CD8-positive, alpha-beta memory T cell (primary cell): Measurements from ENCODE around the gene WDR44. TPM values are rescaled to one million over a fixed set of nuclear protein-coding genes. Genes with fewer than 3 reads are reported as not detected.
"Not testable (repeated sequence)": the region's sequence is repeated elsewhere in the genome, so short reads cannot be mapped to it uniquely, and the experiment has no call there.

ENCODE experiments used
- CTCF ChIA-PET: fragments of 350-600 bp; sonication (Branson Sonifier 250); formaldehyde crosslinking; loops from one replicate; lab custom pipeline; 2021; ENCODE audit warnings: antibody characterized with exemption; lab: Charles Lee
- POLR2A ChIA-PET: fragments of 350-600 bp; sonication (Branson Sonifier 250); formaldehyde crosslinking; loops from one replicate; lab custom pipeline; 2021; ENCODE audit warnings: antibody characterized with exemption; lab: Charles Lee
- DNase-seq, 5 donors: peaks; one replicate each; pipeline versions ENCODE4 v3.0.0 to v3.0.0-alpha.2; 2020 to 2022; ENCODE audit warnings: mixed read lengths in 1 of 5
- H3K27ac ChIP-seq: one replicate; pipeline ENCODE4 v1.7.0; 2013; ENCODE audit warnings: low read depth, mild to moderate bottlenecking, low read length, moderate library complexity
- H3K27me3 ChIP-seq: 2 replicates; pipeline ENCODE4 v1.7.0; 2013; ENCODE audit warnings: low read length, mild to moderate bottlenecking; ENCODE audit not compliant: insufficient read depth, poor library complexity, severe bottlenecking
- H3K36me3 ChIP-seq: 2 replicates; pipeline ENCODE4 v1.7.0; 2013; ENCODE audit warnings: mild to moderate bottlenecking, low read length, moderate library complexity; ENCODE audit not compliant: insufficient read depth
- H3K4me1 ChIP-seq: 2 replicates; pipeline ENCODE4 v1.7.0; 2013; ENCODE audit warnings: mild to moderate bottlenecking, low read length, moderate library complexity; ENCODE audit not compliant: insufficient read depth
- H3K4me3 ChIP-seq: 2 replicates; pipeline ENCODE4 v1.7.0; 2013; ENCODE audit warnings: mild to moderate bottlenecking, low read length
- H3K9me3 ChIP-seq: 2 replicates; pipeline ENCODE4 v1.7.0; 2013; ENCODE audit warnings: mild to moderate bottlenecking, low read length
- H3K27ac Mint-ChIP-seq, 8 donors: one replicate each; pipeline ENCODE4 v1.8.0; 2020 to 2021; ENCODE audit warnings: mixed read lengths in 8 of 8, mild to moderate bottlenecking in 6 of 8, inconsistent platforms in 3 of 8, moderate library complexity in 3 of 8
- H3K27me3 Mint-ChIP-seq, 2 donors: one replicate each; pipeline ENCODE4 v1.8.0; 2020 to 2021; ENCODE audit warnings: mixed read lengths in 2 of 2, mild to moderate bottlenecking in 1 of 2, moderate library complexity in 1 of 2
- H3K36me3 Mint-ChIP-seq, 3 donors: one replicate each; pipeline ENCODE4 v1.8.0; 2020 to 2021; ENCODE audit warnings: mixed read lengths in 3 of 3, inconsistent platforms in 1 of 3, mild to moderate bottlenecking in 1 of 3
- H3K4me1 Mint-ChIP-seq, 3 donors: one replicate each; pipeline ENCODE4 v1.8.0; 2020 to 2021; ENCODE audit warnings: mixed read lengths in 3 of 3, inconsistent platforms in 1 of 3, mild to moderate bottlenecking in 1 of 3
- H3K4me3 Mint-ChIP-seq, 7 donors: one replicate each; pipeline ENCODE4 v1.8.0; 2020 to 2021; ENCODE audit warnings: mixed read lengths in 7 of 7, mild to moderate bottlenecking in 6 of 7, moderate library complexity in 4 of 7, inconsistent platforms in 2 of 7
- H3K9me3 Mint-ChIP-seq, 5 donors: one replicate each; pipeline ENCODE4 v1.8.0; 2020 to 2022; ENCODE audit warnings: mixed read lengths in 5 of 5, mild to moderate bottlenecking in 3 of 5, moderate library complexity in 2 of 5, inconsistent platforms in 1 of 5
- polyA plus RNA-seq: library from polyadenylated mRNA; unstranded; fragments of 300-500 nt; fragmentation: Illumina TruSeq; gene quantifications from one replicate; pipeline ENCODE4 v1.2.3, GENCODE V29; 2021
- total RNA-seq, 2 experiments: library from RNA; stranded (reverse); gene quantifications; one replicate each; pipeline ENCODE4 v1.2.3, GENCODE V29; 2021

WDR44 gene
- total and polyA plus RNA-seq, 3 experiments from 2014 or later, result 9.3 to 12.4 (median 12.1) TPM

- Mint-ChIP-seq H3K4me1 (no peaks in the 10 kb centered on the region), H3K9me3 (peaks cover 0 to 5% (median 2%) of the 10 kb centered on the region in 5 donors), H3K27me3 (peaks cover 2 to 3% of the 10 kb centered on the region in 2 donors), H3K36me3 (no peaks in the 10 kb centered on the region), H3K27ac (no peak overlapping the region), H3K4me3 (no peak overlapping the region)
- no peaks in the 10 kb centered on the region for H3K27me3 ChIP-seq
- CTCF ChIA-PET, result interaction anchor here (1.0 kb wide), 1 partner anchor 71 kb away, joined by 3 read pairs; no protein-coding TSS in a partner anchor
- no peaks in the 10 kb centered on the region for H3K9me3 ChIP-seq
- H3K36me3 ChIP-seq, result no peaks in the 10 kb centered on the region
- no peak overlapping the region for H3K4me3 ChIP-seq
- no peaks in the 10 kb centered on the region for H3K4me1 ChIP-seq
- H3K27ac ChIP-seq, result no peak overlapping the region
- POLR2A ChIA-PET, result no interaction called here
- no peak for DNase-seq
These were observed 122.2 kb downstream of the WDR44 start for GRCh38 chrX:118468122-118468521.

GRCh38 chrX:118470721-118471347, 124.9 kb downstream of the WDR44 start:
- H3K9me3 ChIP-seq, H3K36me3 ChIP-seq, H3K9me3 Mint-ChIP-seq, H3K27me3 ChIP-seq, H3K27ac ChIP-seq, H3K4me1 ChIP-seq, CTCF ChIA-PET, POLR2A ChIA-PET, H3K27ac Mint-ChIP-seq, H3K27me3 Mint-ChIP-seq, H3K4me3 Mint-ChIP-seq, H3K4me1 Mint-ChIP-seq, H3K4me3 ChIP-seq, DNase-seq, H3K36me3 Mint-ChIP-seq: not testable (repeated sequence)

- no peaks in the 10 kb centered on the region for H3K9me3 ChIP-seq
- no peaks in the 10 kb centered on the region for H3K27me3 ChIP-seq
- H3K36me3 Mint-ChIP-seq, result no peaks in the 10 kb centered on the region
- no peaks in the 10 kb centered on the region for H3K4me1 Mint-ChIP-seq
- no peak for DNase-seq
- POLR2A ChIA-PET, result no interaction called here
- no peak overlapping the region for H3K27ac ChIP-seq
- H3K36me3 ChIP-seq, result no peaks in the 10 kb centered on the region
- H3K27ac Mint-ChIP-seq, result no peak overlapping the region
- no peaks in the 10 kb centered on the region for H3K4me1 ChIP-seq
- H3K27me3 Mint-ChIP-seq, result peaks cover 0 to 3% of the 10 kb centered on the region in 2 donors
- no peak overlapping the region for H3K4me3 ChIP-seq
- peaks cover 0 to 4% (median 2%) of the 10 kb centered on the region in 5 donors for H3K9me3 Mint-ChIP-seq
- no peak overlapping the region for H3K4me3 Mint-ChIP-seq
- CTCF ChIA-PET, result no interaction called here
These were observed 128.7 kb downstream of the WDR44 start for GRCh38 chrX:118474586-118474985.

- no peaks in the 10 kb centered on the region for H3K36me3 Mint-ChIP-seq
- H3K27ac Mint-ChIP-seq, result no peak overlapping the region
- H3K27me3 Mint-ChIP-seq, result peaks cover 0 to 3% of the 10 kb centered on the region in 2 donors
- H3K9me3 Mint-ChIP-seq, result peaks cover 0 to 4% (median 2%) of the 10 kb centered on the region in 5 donors
- H3K4me3 Mint-ChIP-seq, result no peak overlapping the region
- H3K27me3 ChIP-seq, result no peaks in the 10 kb centered on the region
- H3K9me3 ChIP-seq, result no peaks in the 10 kb centered on the region
- no peaks in the 10 kb centered on the region for H3K36me3 ChIP-seq
- no peaks in the 10 kb centered on the region for H3K4me1 Mint-ChIP-seq
- ChIA-PET CTCF (no interaction called here), POLR2A (no interaction called here)
- H3K27ac ChIP-seq, result no peak overlapping the region
- H3K4me3 ChIP-seq, result no peak overlapping the region
- DNase-seq, result no peak
- no peaks in the 10 kb centered on the region for H3K4me1 ChIP-seq
These were observed 130.0 kb downstream of the WDR44 start for GRCh38 chrX:118475903-118476302.

GRCh38 chrX:118480172-118480571, 134.3 kb downstream of the WDR44 start:
- ChIA-PET CTCF (no interaction called here), POLR2A (no interaction called here)
- H3K4me3 ChIP-seq, result no peak overlapping the region
- Mint-ChIP-seq H3K27me3 (peaks cover 0 to 3% of the 10 kb centered on the region in 2 donors), H3K27ac (no peak overlapping the region), H3K9me3 (no peaks in the 10 kb centered on the region), H3K4me1 (no peaks in the 10 kb centered on the region), H3K36me3 (no peaks in the 10 kb centered on the region), H3K4me3 (no peak overlapping the region)
- H3K27me3 ChIP-seq, result no peaks in the 10 kb centered on the region
- no peaks in the 10 kb centered on the region for H3K36me3 ChIP-seq
- no peak for DNase-seq
- H3K4me1 ChIP-seq, result no peaks in the 10 kb centered on the region
- H3K9me3 ChIP-seq, result no peaks in the 10 kb centered on the region
- no peak overlapping the region for H3K27ac ChIP-seq

GRCh38 chrX:118482384-118482783, 136.5 kb downstream of the WDR44 start:
- H3K9me3 Mint-ChIP-seq, H3K4me1 Mint-ChIP-seq, H3K27me3 Mint-ChIP-seq, H3K36me3 ChIP-seq, H3K27ac ChIP-seq, H3K27ac Mint-ChIP-seq, H3K27me3 ChIP-seq, DNase-seq, H3K4me1 ChIP-seq, H3K4me3 Mint-ChIP-seq, H3K4me3 ChIP-seq, POLR2A ChIA-PET, H3K9me3 ChIP-seq, H3K36me3 Mint-ChIP-seq: not testable (repeated sequence)
- CTCF ChIA-PET, result interaction anchor here (1.2 kb wide), 1 partner anchor 119 kb away, joined by 4 read pairs; no protein-coding TSS in a partner anchor

GRCh38 chrX:118484216-118484903, 138.5 kb downstream of the WDR44 start:
- H3K9me3 Mint-ChIP-seq, result no peaks in the 10 kb centered on the region
- Histone ChIP-seq H3K27me3 (no peaks in the 10 kb centered on the region), H3K27ac (no peak overlapping the region), H3K36me3 (no peaks in the 10 kb centered on the region), H3K4me1 (no peaks in the 10 kb centered on the region), H3K4me3 (no peak overlapping the region), H3K9me3 (no peaks in the 10 kb centered on the region)
- H3K4me3 Mint-ChIP-seq, result no peak overlapping the region
- no peak for DNase-seq
- no peak overlapping the region for H3K27ac Mint-ChIP-seq
- ChIA-PET CTCF (interaction anchor here (1.5 kb wide), 2 partner anchors 116 to 117 kb away, joined by 4 to 6 read pairs; no protein-coding TSS in a partner anchor), POLR2A (interaction anchor here (1.2 kb wide), 1 partner anchor 11 kb away, joined by 8 read pairs; the partner anchor contains the start of gene DOCK11)
- no peaks in the 10 kb centered on the region for H3K4me1 Mint-ChIP-seq
- no peaks in the 10 kb centered on the region for H3K36me3 Mint-ChIP-seq
- H3K27me3 Mint-ChIP-seq, result peaks cover 0 to 3% of the 10 kb centered on the region in 2 donors

- POLR2A ChIA-PET, H3K36me3 Mint-ChIP-seq, H3K4me1 ChIP-seq, H3K4me3 ChIP-seq, H3K9me3 ChIP-seq, H3K27me3 ChIP-seq, DNase-seq, H3K4me3 Mint-ChIP-seq, H3K27ac Mint-ChIP-seq, H3K4me1 Mint-ChIP-seq, H3K9me3 Mint-ChIP-seq, H3K36me3 ChIP-seq, H3K27me3 Mint-ChIP-seq, H3K27ac ChIP-seq: not testable (repeated sequence)
- CTCF ChIA-PET, result interaction anchor here (1.0 to 1.4 kb wide), 2 partner anchors 9 to 49 kb away, joined by 3 read pairs; partner anchors contain the start of gene DOCK11
These were observed 140.8 kb downstream of the WDR44 start for GRCh38 chrX:118486693-118487092.
